Lung microvascular endothelial cell (primary cell): ENCODE results near the gene GOLPH3L. TPM values are rescaled to one million over a fixed set of nuclear protein-coding genes. Genes with fewer than 3 reads are reported as not detected.
"Not testable (repeated sequence)": the region's sequence is repeated elsewhere in the genome, so short reads cannot be mapped to it uniquely, and the experiment has no call there.

Experiments
- DNase-seq, 2 donors: peaks; one replicate each; pipeline versions ENCODE4 v3.0.0 to v3.0.0-alpha.2; 2010; ENCODE audit warnings: low read depth in 2 of 2
- total RNA-seq: library from RNA; depleted of rRNA; stranded (reverse); fragments of >200 nt; gene quantifications from 2 replicates; pipeline ENCODE4 v1.2.1, GENCODE V29; 2014

Gene GOLPH3L
- total RNA-seq, 1 donor from 2014 or later = 9.1 TPM

DNA sequence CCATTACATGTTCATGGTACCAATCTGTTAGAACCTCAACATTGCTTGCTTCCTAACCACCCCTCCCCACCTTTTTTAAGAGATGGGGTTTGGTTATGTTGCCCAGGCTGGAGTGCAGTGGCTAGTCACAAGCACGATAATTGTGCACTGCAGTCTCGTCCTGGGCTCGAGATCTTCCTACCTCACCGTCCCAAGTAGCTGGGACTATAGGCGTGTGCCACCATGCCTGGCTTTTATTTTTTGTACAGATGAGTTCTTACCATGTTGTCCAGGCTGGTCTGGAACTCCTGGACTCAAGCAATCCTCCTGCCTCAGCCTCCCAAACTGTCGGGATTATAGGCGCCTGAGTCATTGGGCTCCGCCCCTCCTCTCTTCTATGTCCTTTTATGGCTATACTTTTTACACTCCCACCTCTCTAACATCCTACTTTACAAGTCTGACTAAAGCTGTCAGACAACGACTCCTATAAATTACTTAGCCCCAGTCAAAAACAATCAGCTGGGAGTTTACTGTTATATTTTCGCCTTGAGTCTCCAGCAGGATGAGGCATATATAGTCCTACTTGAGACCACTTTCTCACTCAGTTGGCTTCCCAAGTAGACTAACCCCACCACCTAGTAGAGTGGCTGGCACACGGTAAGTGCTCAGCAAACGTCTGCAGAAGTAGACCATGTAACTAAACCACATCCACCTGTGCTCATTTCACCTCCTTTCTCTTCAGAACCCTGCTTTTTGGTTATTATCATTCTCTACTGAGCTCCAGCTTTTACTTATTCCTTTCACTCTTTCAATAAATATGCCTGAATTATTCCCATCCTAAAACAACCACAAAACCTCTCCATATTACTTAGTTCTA lies 81.4 kb downstream of the GOLPH3L start:
- peak in 1 of 2 donors; percentile 41 for DNase-seq

DNA sequence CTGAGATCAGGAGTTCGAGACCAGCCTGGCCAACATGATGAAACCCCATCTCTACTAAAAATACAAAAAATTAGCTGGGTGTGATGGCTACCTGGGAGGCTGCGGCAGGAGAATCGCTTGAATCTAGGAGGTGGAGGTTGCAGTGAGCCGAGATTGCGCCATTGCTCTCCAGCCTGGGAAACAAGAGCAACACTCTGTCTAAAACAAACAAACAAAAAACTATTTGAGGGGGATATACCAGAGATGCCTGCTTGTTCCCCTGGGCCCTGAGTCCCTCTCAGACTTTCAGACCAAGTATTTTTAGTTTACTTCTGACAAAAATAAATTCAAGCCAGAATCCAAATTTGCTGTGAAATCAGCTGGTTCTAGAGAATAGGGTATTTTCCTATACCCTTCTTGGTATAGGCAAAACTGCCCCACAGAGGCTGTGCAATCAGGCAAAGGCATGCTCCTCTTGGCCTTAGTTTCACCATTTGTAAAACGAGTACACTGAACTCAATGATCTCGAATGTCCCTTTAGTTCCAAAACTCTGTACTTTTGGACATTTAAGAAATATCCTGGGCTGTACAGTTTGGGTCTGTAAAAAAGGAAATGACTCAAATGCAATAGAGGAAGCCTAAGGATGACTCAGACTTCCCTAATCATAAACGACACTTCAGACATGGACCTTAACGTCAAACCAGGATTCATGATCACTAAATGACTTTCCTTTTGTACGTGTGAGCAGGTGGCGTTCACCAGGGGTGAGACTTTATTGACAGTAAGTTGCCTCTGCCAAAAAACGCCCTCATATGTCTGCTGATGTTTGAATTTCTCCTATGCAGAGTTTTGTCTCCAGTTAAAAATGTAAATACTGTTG lies 83.7 kb downstream of the GOLPH3L start:
- DNase-seq = peak; percentile 94 to 99

DNA sequence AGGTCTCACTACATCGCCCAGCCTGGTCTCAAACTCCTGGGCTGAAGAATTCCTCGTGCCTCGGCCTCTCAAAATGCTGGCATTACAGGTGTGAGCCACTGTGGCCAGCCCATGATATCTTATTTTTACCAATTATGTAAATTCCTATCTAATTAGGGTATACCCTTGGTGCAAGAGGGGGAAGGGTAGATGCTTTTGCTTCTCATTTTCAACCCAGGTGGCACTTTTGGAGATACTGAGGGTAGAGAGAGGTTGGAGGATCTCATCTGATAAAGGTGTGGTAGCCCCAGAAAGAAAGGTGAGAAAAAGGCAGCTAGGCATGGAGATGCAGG lies 85.0 kb downstream of the GOLPH3L start:
- peak in 1 of 2 donors; percentile 14 for DNase-seq

DNA sequence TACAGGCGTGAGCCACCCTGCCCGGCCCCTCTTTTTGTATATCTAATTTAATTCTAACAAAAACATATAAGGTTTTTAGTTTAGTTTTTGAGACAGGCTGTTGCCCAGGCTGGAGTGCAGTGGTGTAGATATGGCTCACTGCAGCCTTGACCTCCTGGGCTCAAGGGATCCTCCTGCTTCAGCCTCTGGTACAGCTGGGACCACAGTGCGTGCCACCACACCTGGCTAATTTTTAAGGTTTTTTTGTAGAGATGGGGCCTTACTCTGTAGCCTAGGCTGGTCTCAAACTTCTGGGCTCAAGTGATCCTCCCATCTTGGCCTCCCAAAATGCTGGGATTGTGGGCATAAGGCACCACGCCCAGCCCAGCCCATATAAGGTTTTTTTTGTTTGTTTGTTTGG lies 86.4 kb downstream of the GOLPH3L start:
- no peak for DNase-seq

- peak in 1 of 2 donors; percentile 67 for DNase-seq
These were observed 87.2 kb downstream of the GOLPH3L start for GRCh38 chr1:150609732-150610131.

DNA sequence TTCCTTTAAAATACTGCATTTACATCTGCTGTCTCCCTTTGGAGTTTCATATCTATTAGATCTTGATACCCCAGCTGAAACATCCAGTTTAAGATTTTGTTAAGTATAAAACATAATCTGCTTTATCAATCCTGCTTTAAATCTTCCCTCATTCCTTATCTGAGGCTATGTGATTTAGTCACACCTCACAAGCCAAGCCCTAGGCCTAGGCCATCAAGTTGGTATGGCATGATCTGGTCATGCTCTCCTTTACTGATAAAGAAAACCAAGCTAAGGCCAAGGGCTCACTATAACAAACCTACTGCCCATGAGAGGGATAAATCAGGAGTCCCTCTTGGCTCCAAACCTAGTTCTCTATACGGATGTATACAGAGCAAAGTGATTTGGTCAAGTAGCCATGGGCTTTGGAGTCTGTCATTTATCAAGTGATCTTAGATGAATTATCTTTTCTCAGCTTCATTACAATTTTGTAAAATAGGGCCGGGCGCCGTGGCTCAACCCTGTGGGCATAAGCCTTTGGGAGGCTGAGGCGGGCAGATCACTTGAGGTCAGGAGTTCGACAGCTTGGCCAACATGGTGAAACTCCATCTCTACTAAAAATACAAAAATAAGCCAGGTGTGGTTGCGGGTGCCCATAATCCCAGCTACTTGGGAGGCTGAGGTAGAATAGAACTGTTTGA lies 90.4 kb downstream of the GOLPH3L start:
- DNase-seq = no peak

DNA sequence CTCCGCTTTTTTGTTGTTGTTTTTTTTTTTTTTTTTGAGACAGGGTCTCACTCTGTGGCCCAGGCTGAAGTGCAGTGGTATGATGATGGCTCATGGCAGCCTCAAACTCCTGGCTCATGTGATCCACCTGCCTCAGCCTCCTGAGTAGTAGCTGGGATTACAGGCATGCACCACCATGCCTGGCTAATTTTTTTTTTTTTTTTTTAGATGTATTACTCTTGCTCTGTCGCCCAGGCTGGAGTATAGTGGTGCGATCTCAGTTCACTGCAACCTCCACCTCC lies 91.6 kb downstream of the GOLPH3L start:
- DNase-seq = not testable (repeated sequence)

GRCh38 chr1:150604226-150604588 lies 92.7 kb downstream of the GOLPH3L start:
- no peak for DNase-seq

- DNase-seq = no peak
These were observed 93.2 kb downstream of the GOLPH3L start for GRCh38 chr1:150603711-150604110.

DNA sequence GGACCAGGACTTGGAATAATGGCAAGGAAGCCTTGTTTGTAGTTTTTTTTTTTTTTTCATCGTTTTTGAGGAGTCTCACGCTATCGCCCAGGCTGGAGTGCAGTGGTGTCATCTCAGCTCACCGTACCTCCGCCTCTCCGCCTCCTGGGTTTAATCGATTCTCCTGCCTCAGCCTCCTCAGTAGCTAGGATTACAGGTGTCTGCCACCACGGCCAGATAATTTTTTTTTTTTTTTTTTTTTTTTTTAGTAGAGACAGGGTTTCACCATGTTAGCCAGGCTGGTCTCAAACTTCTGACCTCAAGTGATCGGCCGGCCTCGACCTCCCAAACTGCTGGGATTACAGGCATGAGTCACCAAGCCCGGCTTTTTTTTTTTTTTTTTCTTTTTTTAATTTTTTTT lies 94.6 kb downstream of the GOLPH3L start:
- DNase-seq = not testable (repeated sequence)

- no peak for DNase-seq
These were observed 95.4 kb downstream of the GOLPH3L start for GRCh38 chr1:150601540-150601939.

DNA sequence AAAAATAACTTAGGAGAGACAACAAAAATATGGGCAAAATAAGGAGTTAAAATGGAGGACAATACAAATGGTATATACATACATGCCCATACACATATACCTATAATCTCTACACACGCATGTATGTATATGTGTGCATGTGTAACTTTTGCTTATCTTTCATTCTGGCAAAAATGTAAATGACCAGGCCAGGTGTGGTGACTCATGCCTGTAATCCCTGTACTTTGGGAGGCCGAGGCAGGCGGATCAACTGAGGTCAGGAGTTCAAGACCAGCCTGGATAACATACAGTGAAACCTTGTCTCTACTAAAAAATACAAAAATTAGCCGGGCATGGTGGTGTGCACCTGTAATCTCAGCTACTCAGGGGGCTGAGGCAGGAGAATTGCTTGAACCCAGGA lies 98.6 kb downstream of the GOLPH3L start:
- not testable (repeated sequence) for DNase-seq

GRCh38 chr1:150596976-150597375 lies 100.0 kb downstream of the GOLPH3L start:
- DNase-seq = no peak

Other genes starting within 250 kb of the GOLPH3L start
- 8.7 TPM in 2 replicates for gene TARS2, start 209.7 kb downstream of the GOLPH3L start, total RNA-seq
- gene ECM1, start 189.0 kb downstream of the GOLPH3L start, total RNA-seq = under 0.01 TPM in 2 replicates
- not detected in 2 replicates for gene FALEC, start 181.4 kb downstream of the GOLPH3L start, total RNA-seq
- 0.20 and 0.22 TPM in 2 replicates for gene ADAMTSL4, start 147.7 kb downstream of the GOLPH3L start, total RNA-seq
- gene MCL1, start 117.5 kb downstream of the GOLPH3L start, total RNA-seq = 114 and 208 TPM in 2 replicates
- gene ENSA, start 67.5 kb downstream of the GOLPH3L start, total RNA-seq = 66.0 and 75.2 TPM in 2 replicates
- 0.20 TPM in 1 of 2 replicates, not detected in the other for gene HORMAD1, start 23.7 kb upstream of the GOLPH3L start, total RNA-seq
- 31.4 and 38.3 TPM in 2 replicates for gene CTSS, start 68.6 kb upstream of the GOLPH3L start, total RNA-seq
- 0.60 and 0.65 TPM in 2 replicates for gene CTSK, start 111.1 kb upstream of the GOLPH3L start, total RNA-seq
- gene ARNT, start 179.4 kb upstream of the GOLPH3L start, total RNA-seq = 12.9 and 19.0 TPM in 2 replicates
- gene CTXND2, start 190.0 kb upstream of the GOLPH3L start, total RNA-seq = not detected in 2 replicates
- 21.1 and 28.6 TPM in 2 replicates for gene SETDB1, start 229.2 kb upstream of the GOLPH3L start, total RNA-seq